Hepatocyte (in vitro differentiated cells): ENCODE results near the gene SMIM12.

Source experiments
- CTCF ChIP-seq: fragments of 200-600 bp; sonication (generic); IDR thresholded peaks from 2 replicates; pipeline ENCODE4 v1.5.1; 2016; ENCODE audit warnings: antibody characterized with exemption, mild to moderate bottlenecking; ENCODE audit not compliant: poor library complexity
- EZH2 ChIP-seq: fragments of 200-600 bp; sonication (generic); IDR thresholded peaks from 2 replicates; pipeline ENCODE4 v1.6.1; 2016; ENCODE audit warnings: antibody characterized with exemption, mild to moderate bottlenecking, borderline replicate concordance
- EZH2phosphoT487 ChIP-seq: fragments of 200-600 bp; sonication (generic); IDR thresholded peaks from one replicate; pipeline ENCODE4 v1.6.1; 2018; ENCODE audit warnings: antibody characterized with exemption, mild to moderate bottlenecking, low read depth, moderate library complexity; ENCODE audit not compliant: unreplicated experiment, severe bottlenecking

- TF ChIP-seq EZH2phosphoT487 (no peak), CTCF (no peak), EZH2 (no peak)
Observed at GRCh38 chr1:34803770-34804169, 55.8 kb downstream of the SMIM12 start.
